Naive thymus-derived CD8-positive, alpha-beta T cell (primary cell): ENCODE data around the gene RASA3. TPM values are rescaled to one million over a fixed set of nuclear protein-coding genes. Genes with fewer than 3 reads are reported as not detected.
"Not testable (repeated sequence)": the region's sequence is repeated elsewhere in the genome, so short reads cannot be mapped to it uniquely, and the experiment has no call there.

Experiments used
- ATAC-seq, 2 donors: fragments of 150-1000 bp; cut with Tn5 transposase in 1 of 2; sonication (Bioruptor Pico), chemical (Tn5 transposase) in 1 of 2; 1 replicate in 1 of 2; 2 replicates in 1 of 2; pipeline ENCODE4 v1.10.0; 2021; ENCODE audit warnings: mild to moderate bottlenecking in 2 of 2, moderate library complexity in 2 of 2
- POLR2A ChIA-PET: fragments of 350-600 bp; sonication (Branson Sonifier 250); formaldehyde crosslinking; loops from one replicate; lab custom pipeline; 2021; ENCODE audit warnings: antibody characterized with exemption; lab: Charles Lee
- DNase-seq, 10 donors: peaks; one replicate each; pipeline versions ENCODE4 v3.0.0 to v3.0.0-alpha.2; 2020 to 2022
- H3K27ac Mint-ChIP-seq, 10 donors: one replicate each; pipeline ENCODE4 v1.8.0; 2020 to 2022; ENCODE audit warnings: mild to moderate bottlenecking in 10 of 10, mixed read lengths in 10 of 10, moderate library complexity in 4 of 10, inconsistent platforms in 1 of 10
- H3K27me3 Mint-ChIP-seq, 5 donors: one replicate each; pipeline ENCODE4 v1.8.0; 2021 to 2022; ENCODE audit warnings: mixed read lengths in 5 of 5
- H3K36me3 Mint-ChIP-seq, 3 donors: one replicate each; pipeline ENCODE4 v1.8.0; 2020 to 2022; ENCODE audit warnings: mixed read lengths in 3 of 3, mild to moderate bottlenecking in 2 of 3, inconsistent platforms in 1 of 3
- H3K4me1 Mint-ChIP-seq, 4 donors: one replicate each; pipeline ENCODE4 v1.8.0; 2021 to 2022; ENCODE audit warnings: mixed read lengths in 4 of 4
- H3K4me3 Mint-ChIP-seq, 10 donors: one replicate each; pipeline ENCODE4 v1.8.0; 2020 to 2022; ENCODE audit warnings: mild to moderate bottlenecking in 10 of 10, mixed read lengths in 10 of 10, moderate library complexity in 6 of 10, inconsistent platforms in 1 of 10
- H3K9me3 Mint-ChIP-seq, 9 donors: one replicate each; pipeline ENCODE4 v1.8.0; 2020 to 2022; ENCODE audit warnings: mixed read lengths in 9 of 9, mild to moderate bottlenecking in 3 of 9, inconsistent platforms in 1 of 9, moderate library complexity in 1 of 9
- polyA plus RNA-seq, 3 donors: library from polyadenylated mRNA; unstranded; fragments of 300-500 nt; fragmentation: Illumina TruSeq; gene quantifications; one replicate each; pipeline ENCODE4 v1.2.3, GENCODE V29; 2021
- total RNA-seq, 8 experiments: library from RNA in 2 of 8; stranded (reverse) in 2 of 8; gene quantifications; one replicate each; pipeline ENCODE4 v1.2.3 and lab custom pipeline; 2021 to 2026

Gene RASA3
- total and polyA plus RNA-seq, 5 experiments from 2014 or later: 62.2 to 196 (median 169) TPM

- peaks cover 0 to 5% (median 0%) of the 10 kb centered on the region in 9 donors for H3K9me3 Mint-ChIP-seq
- POLR2A ChIA-PET: no interaction called here
- no peak for ATAC-seq
- H3K4me1 Mint-ChIP-seq: peaks cover 32 to 76% (median 72%) of the 10 kb centered on the region in 4 donors
- H3K27ac Mint-ChIP-seq: peak overlapping the region; percentile 31 to 91 (median 79)
- H3K27me3 Mint-ChIP-seq: no peaks in the 10 kb centered on the region
- DNase-seq: peak in 1 of 10 donors; percentile 50
- H3K4me3 Mint-ChIP-seq: peak overlapping the region in 8 of 10 donors; percentile 23 to 82 (median 60)
- H3K36me3 Mint-ChIP-seq: peaks cover 0 to 43% (median 2%) of the 10 kb centered on the region in 3 donors
These were observed 29.7 kb downstream of the RASA3 start for GRCh38 chr13:114102521-114103288.

- POLR2A ChIA-PET: no interaction called here
- Mint-ChIP-seq H3K27me3 (no peaks in the 10 kb centered on the region), H3K4me1 (peaks cover 36 to 76% (median 72%) of the 10 kb centered on the region in 4 donors), H3K9me3 (peaks cover 0 to 9% (median 0%) of the 10 kb centered on the region in 9 donors), H3K4me3 (peak overlapping the region; percentile 17 to 81 (median 49)), H3K27ac (peak overlapping the region; percentile 6 to 93 (median 74)), H3K36me3 (peaks cover 2 to 47% (median 2%) of the 10 kb centered on the region in 3 donors)
- DNase-seq (peak in 1 of 10 donors; percentile 55), ATAC-seq (no peak)
These were observed 30.3 kb downstream of the RASA3 start for GRCh38 chr13:114102131-114102520.

- peak overlapping the region; percentile 31 to 93 (median 81) for H3K27ac Mint-ChIP-seq
- H3K4me1 Mint-ChIP-seq: peaks cover 41 to 76% (median 73%) of the 10 kb centered on the region in 4 donors
- peaks cover 4 to 48% (median 6%) of the 10 kb centered on the region in 3 donors for H3K36me3 Mint-ChIP-seq
- peak overlapping the region; percentile 17 to 86 (median 49) for H3K4me3 Mint-ChIP-seq
- POLR2A ChIA-PET: no interaction called here
- DNase-seq (peak in 1 of 10 donors; percentile 63), ATAC-seq (peak in 1 of 2 donors; percentile 22)
- no peaks in the 10 kb centered on the region for H3K27me3 Mint-ChIP-seq
- H3K9me3 Mint-ChIP-seq: peaks cover 0 to 12% (median 0%) of the 10 kb centered on the region in 9 donors
These were observed 30.9 kb downstream of the RASA3 start for GRCh38 chr13:114101358-114102130.

GRCh38 chr13:114100446-114101357 is 31.7 kb downstream of the RASA3 start:
- POLR2A ChIA-PET: interaction anchor here (1.2 kb wide), 1 partner anchor 9 kb away, joined by 4 read pairs; no protein-coding TSS in a partner anchor
- DNase-seq (peak in 2 of 10 donors; percentile 20 to 63), ATAC-seq (peak in 1 of 2 donors; percentile 17)
- Mint-ChIP-seq H3K9me3 (peaks cover 0 to 12% (median 0%) of the 10 kb centered on the region in 9 donors), H3K4me1 (peaks cover 46 to 77% (median 74%) of the 10 kb centered on the region in 4 donors), H3K4me3 (peak overlapping the region; percentile 2 to 86 (median 62)), H3K27ac (peak overlapping the region; percentile 13 to 95 (median 88)), H3K27me3 (no peaks in the 10 kb centered on the region), H3K36me3 (peaks cover 4 to 50% (median 6%) of the 10 kb centered on the region in 3 donors)

GRCh38 chr13:114099918-114100445 is 32.4 kb downstream of the RASA3 start:
- H3K36me3 Mint-ChIP-seq: peaks cover 4 to 52% (median 6%) of the 10 kb centered on the region in 3 donors
- peaks cover 50 to 79% (median 75%) of the 10 kb centered on the region in 4 donors for H3K4me1 Mint-ChIP-seq
- H3K9me3 Mint-ChIP-seq: peaks cover 0 to 16% (median 0%) of the 10 kb centered on the region in 9 donors
- POLR2A ChIA-PET: interaction anchor here (1.2 kb wide), 1 partner anchor 10 kb away, joined by 4 read pairs; no protein-coding TSS in a partner anchor
- ATAC-seq: peak; percentile 34 to 70
- H3K27me3 Mint-ChIP-seq: no peaks in the 10 kb centered on the region
- peak overlapping the region; percentile 40 to 86 (median 73) for H3K4me3 Mint-ChIP-seq
- H3K27ac Mint-ChIP-seq: peak overlapping the region; percentile 78 to 95 (median 90)
- DNase-seq: peak in 5 of 10 donors; percentile 43 to 64 (median 49)

- ATAC-seq (no peak), DNase-seq (peak in 2 of 10 donors; percentile 15 to 46)
- Mint-ChIP-seq H3K36me3 (peaks cover 6 to 49% (median 6%) of the 10 kb centered on the region in 3 donors), H3K9me3 (peaks cover 0 to 18% (median under 1%) of the 10 kb centered on the region in 9 donors), H3K27ac (peak overlapping the region in 2 of 10 donors; percentile 62 to 65), H3K4me1 (peaks cover 49 to 74% (median 73%) of the 10 kb centered on the region in 4 donors), H3K27me3 (no peaks in the 10 kb centered on the region), H3K4me3 (peak overlapping the region in 1 of 10 donors; percentile 43)
- POLR2A ChIA-PET: no interaction called here
These were observed 33.2 kb downstream of the RASA3 start for GRCh38 chr13:114099191-114099590.

- Mint-ChIP-seq H3K9me3 (peaks cover under 1 to 23% (median 6%) of the 10 kb centered on the region in 9 donors), H3K27ac (peak overlapping the region; percentile 63 to 98 (median 86)), H3K4me1 (peaks cover 53 to 78% (median 77%) of the 10 kb centered on the region in 4 donors), H3K4me3 (peak overlapping the region in 9 of 10 donors; percentile 36 to 86 (median 62)), H3K36me3 (peaks cover 11 to 54% (median 11%) of the 10 kb centered on the region in 3 donors)
- ATAC-seq, POLR2A ChIA-PET, DNase-seq, H3K27me3 Mint-ChIP-seq: not testable (repeated sequence)
These were observed 33.8 kb downstream of the RASA3 start for GRCh38 chr13:114098689-114099056.

GRCh38 chr13:114097893-114098688 is 34.3 kb downstream of the RASA3 start:
- peaks cover 17 to 58% (median 17%) of the 10 kb centered on the region in 3 donors for H3K36me3 Mint-ChIP-seq
- peaks cover 7 to 29% (median 12%) of the 10 kb centered on the region in 9 donors for H3K9me3 Mint-ChIP-seq
- ATAC-seq (no peak), DNase-seq (peak in 2 of 10 donors; percentile 15 to 45)
- H3K27ac Mint-ChIP-seq: peak overlapping the region; percentile 74 to 98 (median 91)
- H3K27me3 Mint-ChIP-seq: no peaks in the 10 kb centered on the region
- POLR2A ChIA-PET: interaction anchor here (0.7 kb wide), 1 partner anchor 24 kb away, joined by 3 read pairs; no protein-coding TSS in a partner anchor
- peaks cover 58 to 82% (median 82%) of the 10 kb centered on the region in 4 donors for H3K4me1 Mint-ChIP-seq
- H3K4me3 Mint-ChIP-seq: peak overlapping the region; percentile 50 to 86 (median 66)

GRCh38 chr13:114097212-114097892 is 35.1 kb downstream of the RASA3 start:
- H3K36me3 Mint-ChIP-seq: peaks cover 19 to 57% (median 22%) of the 10 kb centered on the region in 3 donors
- H3K27me3 Mint-ChIP-seq: no peaks in the 10 kb centered on the region
- peak overlapping the region; percentile 31 to 85 (median 66) for H3K4me3 Mint-ChIP-seq
- peaks cover 57 to 84% (median 79%) of the 10 kb centered on the region in 4 donors for H3K4me1 Mint-ChIP-seq
- H3K27ac Mint-ChIP-seq: peak overlapping the region; percentile 71 to 98 (median 89)
- ATAC-seq (no peak), DNase-seq (peak in 1 of 10 donors; percentile 7)
- H3K9me3 Mint-ChIP-seq: peaks cover 7 to 35% (median 16%) of the 10 kb centered on the region in 9 donors
- POLR2A ChIA-PET: interaction anchor here (0.6 to 3.0 kb wide), 6 partner anchors 12 to 51 kb away, joined by 3 to 12 read pairs (median 3); no protein-coding TSS in a partner anchor

- DNase-seq (peak in 1 of 10 donors; percentile 52), ATAC-seq (no peak)
- Mint-ChIP-seq H3K4me1 (peaks cover 54 to 84% (median 77%) of the 10 kb centered on the region in 4 donors), H3K4me3 (peak overlapping the region in 9 of 10 donors; percentile 49 to 85 (median 70)), H3K27me3 (no peaks in the 10 kb centered on the region), H3K9me3 (peaks cover 7 to 41% (median 22%) of the 10 kb centered on the region in 9 donors), H3K36me3 (peaks cover 23 to 53% (median 27%) of the 10 kb centered on the region in 3 donors), H3K27ac (peak overlapping the region; percentile 71 to 98 (median 89))
- POLR2A ChIA-PET: interaction anchor here (0.6 to 3.0 kb wide), 5 partner anchors 13 to 52 kb away, joined by 3 to 12 read pairs (median 3); no protein-coding TSS in a partner anchor
These were observed 35.6 kb downstream of the RASA3 start for GRCh38 chr13:114096811-114097211.
